ENCODE data around the gene CCDC141. TPM values are rescaled to one million over a fixed set of nuclear protein-coding genes. Genes with fewer than 3 reads are reported as not detected.

The CCDC141 gene
- total RNA-seq, 5 donors from 2014 or later (not counting 1 experiment from before 2014, with no cell fraction given), result 13.2 to 44.8 (median 16.8) TPM

DNA sequence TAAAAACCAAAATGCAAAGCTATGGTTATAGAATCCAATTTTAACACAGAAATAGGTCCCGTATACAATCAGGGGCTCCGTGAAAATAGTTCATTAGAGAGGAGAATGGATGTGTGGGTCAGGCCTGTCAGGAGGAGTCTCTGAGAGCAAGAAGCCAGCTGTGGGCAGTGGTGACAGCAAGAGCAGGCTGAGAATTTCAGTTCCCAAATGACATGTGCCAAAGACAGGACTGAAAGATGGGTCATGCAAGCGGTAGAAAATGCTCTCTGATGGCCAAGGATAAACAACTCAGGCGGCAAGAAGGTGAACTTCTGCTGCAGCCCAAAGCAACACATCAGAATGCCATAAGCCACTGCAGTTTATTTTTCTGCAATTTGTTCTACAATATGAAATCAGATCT is 100.4 kb downstream of the CCDC141 start:
- Mint-ChIP-seq H3K36me3 (peaks cover 28% of the 10 kb centered on the region), H3K27me3 (no peaks in the 10 kb centered on the region), H3K9me3 (no peaks in the 10 kb centered on the region), H3K4me1 (peaks cover 3 to 11% (median 7%) of the 10 kb centered on the region in 3 donors), H3K27ac (no peak overlapping the region), H3K4me3 (no peak overlapping the region)
- Histone ChIP-seq H3K27ac (ENCODE audit: low read length) (no peak overlapping the region), H3K9me3 (no peaks in the 10 kb centered on the region), H3K27me3 (replicated peaks in 1 of 2; ENCODE audit: control insufficient read depth in 2 of 2, extremely low read depth in 1 of 2, insufficient read depth in 2 of 2, low read length in 1 of 2) (no peaks in the 10 kb centered on the region), H3K36me3 (ENCODE audit: control insufficient read depth in 2 of 2, extremely low read depth in 1 of 2, insufficient read depth in 1 of 2, low read length in 1 of 2) (no peaks in the 10 kb centered on the region), H3K4me3 (ENCODE audit: control insufficient read depth in 1 of 2, extremely low read depth in 1 of 2, low read length in 1 of 2) (no peak overlapping the region), H3K4me1 (ENCODE audit: control insufficient read depth in 1 of 2, extremely low read depth in 1 of 2, insufficient read depth in 2 of 2, low read length in 2 of 2) (no peaks in the 10 kb centered on the region)
- POLR2A ChIA-PET, result no interaction called here
- no peak for DNase-seq
- no peak for ATAC-seq (replicated peaks in 1 of 4)
- 94% methylated on average over 3 of the region's 4 CpGs for WGBS (ENCODE audit: insufficient coverage)
- CTCF ChIA-PET, result interaction anchor here in 1 of 2 donors (0.6 kb wide), 1 partner anchor 82 kb away, joined by 3 read pairs; no protein-coding TSS in a partner anchor

- H3K9me3 Mint-ChIP-seq, result no peaks in the 10 kb centered on the region
- DNase-seq, result no peak
- Histone ChIP-seq H3K4me3 (ENCODE audit: control insufficient read depth in 1 of 2, extremely low read depth in 1 of 2, low read length in 1 of 2) (no peak overlapping the region), H3K9me3 (no peaks in the 10 kb centered on the region), H3K4me1 (ENCODE audit: control insufficient read depth in 1 of 2, extremely low read depth in 1 of 2, insufficient read depth in 2 of 2, low read length in 2 of 2) (no peaks in the 10 kb centered on the region), H3K27ac (ENCODE audit: low read length) (no peak overlapping the region), H3K36me3 (ENCODE audit: control insufficient read depth in 2 of 2, extremely low read depth in 1 of 2, insufficient read depth in 1 of 2, low read length in 1 of 2) (no peaks in the 10 kb centered on the region), H3K27me3 (replicated peaks in 1 of 2; ENCODE audit: control insufficient read depth in 2 of 2, extremely low read depth in 1 of 2, insufficient read depth in 2 of 2, low read length in 1 of 2) (no peaks in the 10 kb centered on the region)
- H3K27me3 Mint-ChIP-seq, result no peaks in the 10 kb centered on the region
- H3K36me3 Mint-ChIP-seq, result peaks cover 28% of the 10 kb centered on the region
- 100% methylated on average over 1 of the region's 2 CpGs for WGBS (ENCODE audit: insufficient coverage)
- ChIA-PET CTCF (no interaction called here), POLR2A (no interaction called here)
- ATAC-seq (replicated peaks in 1 of 4), result no peak
- H3K4me3 Mint-ChIP-seq, result no peak overlapping the region
- H3K4me1 Mint-ChIP-seq, result peaks cover 3 to 11% (median 7%) of the 10 kb centered on the region in 3 donors
- no peak overlapping the region for H3K27ac Mint-ChIP-seq
Measured at GRCh38 chr2:178949151-178949550, 100.8 kb downstream of the CCDC141 start.

- Mint-ChIP-seq H3K36me3 (peaks cover 28% of the 10 kb centered on the region), H3K27ac (no peak overlapping the region), H3K4me1 (peaks cover 3 to 11% (median 7%) of the 10 kb centered on the region in 3 donors), H3K4me3 (no peak overlapping the region), H3K9me3 (no peaks in the 10 kb centered on the region), H3K27me3 (no peaks in the 10 kb centered on the region)
- H3K27me3 ChIP-seq (replicated peaks in 1 of 2; ENCODE audit: control insufficient read depth in 2 of 2, extremely low read depth in 1 of 2, insufficient read depth in 2 of 2, low read length in 1 of 2), result no peaks in the 10 kb centered on the region
- WGBS (ENCODE audit: insufficient coverage), result no CpG with 5 or more reads among the region's 3 CpGs
- H3K4me1 ChIP-seq (ENCODE audit: control insufficient read depth in 1 of 2, extremely low read depth in 1 of 2, insufficient read depth in 2 of 2, low read length in 2 of 2), result no peaks in the 10 kb centered on the region
- ChIA-PET POLR2A (no interaction called here), CTCF (interaction anchor here in 1 of 2 donors (1.2 kb wide), 1 partner anchor 183 kb away, joined by 5 read pairs; no protein-coding TSS in a partner anchor)
- DNase-seq (no peak), ATAC-seq (replicated peaks in 1 of 4) (no peak)
- no peak overlapping the region for H3K4me3 ChIP-seq (ENCODE audit: control insufficient read depth in 1 of 2, extremely low read depth in 1 of 2, low read length in 1 of 2)
- H3K27ac ChIP-seq (ENCODE audit: low read length), result no peak overlapping the region
- no peaks in the 10 kb centered on the region for H3K36me3 ChIP-seq (ENCODE audit: control insufficient read depth in 2 of 2, extremely low read depth in 1 of 2, insufficient read depth in 1 of 2, low read length in 1 of 2)
- H3K9me3 ChIP-seq, result no peaks in the 10 kb centered on the region
Measured at GRCh38 chr2:178947006-178947405, 102.9 kb downstream of the CCDC141 start.

DNA sequence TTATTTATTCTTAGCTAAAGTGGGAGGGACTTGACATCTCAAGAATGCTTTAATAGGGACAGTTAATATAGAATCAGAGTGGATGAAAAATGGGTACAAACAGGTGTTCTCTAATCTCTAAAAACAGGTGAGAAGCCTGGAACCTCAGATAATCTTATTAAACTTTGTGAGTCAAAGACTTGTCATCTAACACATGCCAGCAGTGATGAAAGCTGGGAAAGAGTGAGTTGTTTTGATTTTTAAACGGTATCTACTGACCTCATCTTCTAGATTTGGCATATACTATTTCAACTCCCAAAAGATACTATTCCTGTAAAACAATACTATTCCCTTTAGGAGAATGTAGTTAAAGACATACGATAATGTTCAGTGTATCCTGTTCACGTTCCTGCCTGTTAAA is 103.4 kb downstream of the CCDC141 start:
- no peaks in the 10 kb centered on the region for H3K9me3 ChIP-seq
- no peaks in the 10 kb centered on the region for H3K27me3 Mint-ChIP-seq
- peaks cover 3 to 11% (median 7%) of the 10 kb centered on the region in 3 donors for H3K4me1 Mint-ChIP-seq
- DNase-seq (no peak), ATAC-seq (replicated peaks in 1 of 4) (no peak)
- no peaks in the 10 kb centered on the region for H3K9me3 Mint-ChIP-seq
- H3K36me3 Mint-ChIP-seq, result peaks cover 28% of the 10 kb centered on the region
- POLR2A ChIA-PET, result no interaction called here
- no peak overlapping the region for H3K4me3 Mint-ChIP-seq
- WGBS (ENCODE audit: insufficient coverage), result no CpG with 5 or more reads among the region's 3 CpGs
- no peaks in the 10 kb centered on the region for H3K4me1 ChIP-seq (ENCODE audit: control insufficient read depth in 1 of 2, extremely low read depth in 1 of 2, insufficient read depth in 2 of 2, low read length in 2 of 2)
- CTCF ChIA-PET, result no interaction called here
- H3K4me3 ChIP-seq (ENCODE audit: control insufficient read depth in 1 of 2, extremely low read depth in 1 of 2, low read length in 1 of 2), result no peak overlapping the region
- H3K27me3 ChIP-seq (replicated peaks in 1 of 2; ENCODE audit: control insufficient read depth in 2 of 2, extremely low read depth in 1 of 2, insufficient read depth in 2 of 2, low read length in 1 of 2), result no peaks in the 10 kb centered on the region
- no peak overlapping the region for H3K27ac Mint-ChIP-seq
- no peak overlapping the region for H3K27ac ChIP-seq (ENCODE audit: low read length)
- H3K36me3 ChIP-seq (ENCODE audit: control insufficient read depth in 2 of 2, extremely low read depth in 1 of 2, insufficient read depth in 1 of 2, low read length in 1 of 2), result no peaks in the 10 kb centered on the region

GRCh38 chr2:178943745-178944144 is 106.2 kb downstream of the CCDC141 start:
- Mint-ChIP-seq H3K27ac (no peak overlapping the region), H3K36me3 (peaks cover 33% of the 10 kb centered on the region), H3K27me3 (no peaks in the 10 kb centered on the region), H3K4me3 (no peak overlapping the region), H3K9me3 (peaks cover 0 to 4% (median 0%) of the 10 kb centered on the region in 3 donors), H3K4me1 (no peaks in the 10 kb centered on the region)
- H3K27me3 ChIP-seq (replicated peaks in 1 of 2; ENCODE audit: control insufficient read depth in 2 of 2, extremely low read depth in 1 of 2, insufficient read depth in 2 of 2, low read length in 1 of 2), result no peaks in the 10 kb centered on the region
- POLR2A ChIA-PET, result no interaction called here
- no peak overlapping the region for H3K27ac ChIP-seq (ENCODE audit: low read length)
- no peaks in the 10 kb centered on the region for H3K4me1 ChIP-seq (ENCODE audit: control insufficient read depth in 1 of 2, extremely low read depth in 1 of 2, insufficient read depth in 2 of 2, low read length in 2 of 2)
- DNase-seq, result no peak
- CTCF ChIA-PET, result no interaction called here
- no peak overlapping the region for H3K4me3 ChIP-seq (ENCODE audit: control insufficient read depth in 1 of 2, extremely low read depth in 1 of 2, low read length in 1 of 2)
- ATAC-seq (replicated peaks in 1 of 4), result no peak
- WGBS (ENCODE audit: insufficient coverage), result 83% methylated on average over 1 of the region's 1 CpG
- H3K36me3 ChIP-seq (ENCODE audit: control insufficient read depth in 2 of 2, extremely low read depth in 1 of 2, insufficient read depth in 1 of 2, low read length in 1 of 2), result no peaks in the 10 kb centered on the region
- H3K9me3 ChIP-seq, result no peaks in the 10 kb centered on the region

DNA sequence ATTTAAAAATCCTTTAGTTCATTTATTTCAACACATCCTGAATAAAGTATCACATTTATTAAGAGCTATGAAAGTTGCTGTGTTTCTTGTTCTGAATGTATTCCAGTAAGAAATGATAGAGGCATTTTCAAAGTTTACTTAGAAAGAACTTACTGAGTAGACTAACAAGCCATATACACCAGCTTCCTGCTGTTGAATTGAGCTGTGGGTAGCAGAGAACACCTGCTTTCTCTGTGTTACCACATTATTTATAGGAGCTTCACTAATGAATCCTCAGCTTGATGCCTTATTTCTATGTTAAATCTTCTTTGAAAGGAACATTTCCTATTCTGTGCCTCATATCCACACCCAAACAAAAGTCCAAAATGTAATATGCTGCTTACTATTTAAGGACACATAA is 115.4 kb downstream of the CCDC141 start:
- H3K27me3 Mint-ChIP-seq, result no peaks in the 10 kb centered on the region
- Histone ChIP-seq H3K36me3 (ENCODE audit: control insufficient read depth in 2 of 2, extremely low read depth in 1 of 2, insufficient read depth in 1 of 2, low read length in 1 of 2) (no peaks in the 10 kb centered on the region), H3K27me3 (replicated peaks in 1 of 2; ENCODE audit: control insufficient read depth in 2 of 2, extremely low read depth in 1 of 2, insufficient read depth in 2 of 2, low read length in 1 of 2) (no peaks in the 10 kb centered on the region), H3K27ac (ENCODE audit: low read length) (no peak overlapping the region), H3K4me3 (ENCODE audit: control insufficient read depth in 1 of 2, extremely low read depth in 1 of 2, low read length in 1 of 2) (no peak overlapping the region), H3K4me1 (ENCODE audit: control insufficient read depth in 1 of 2, extremely low read depth in 1 of 2, insufficient read depth in 2 of 2, low read length in 2 of 2) (no peaks in the 10 kb centered on the region), H3K9me3 (no peaks in the 10 kb centered on the region)
- peaks cover 42% of the 10 kb centered on the region for H3K36me3 Mint-ChIP-seq
- H3K4me3 Mint-ChIP-seq, result no peak overlapping the region
- DNase-seq (no peak), ATAC-seq (replicated peaks in 1 of 4) (no peak)
- no peaks in the 10 kb centered on the region for H3K4me1 Mint-ChIP-seq
- H3K27ac Mint-ChIP-seq, result no peak overlapping the region
- peaks cover 9 to 20% (median 13%) of the 10 kb centered on the region in 3 donors for H3K9me3 Mint-ChIP-seq
- CTCF ChIA-PET, result no interaction called here
- POLR2A ChIA-PET, result no interaction called here

DNA sequence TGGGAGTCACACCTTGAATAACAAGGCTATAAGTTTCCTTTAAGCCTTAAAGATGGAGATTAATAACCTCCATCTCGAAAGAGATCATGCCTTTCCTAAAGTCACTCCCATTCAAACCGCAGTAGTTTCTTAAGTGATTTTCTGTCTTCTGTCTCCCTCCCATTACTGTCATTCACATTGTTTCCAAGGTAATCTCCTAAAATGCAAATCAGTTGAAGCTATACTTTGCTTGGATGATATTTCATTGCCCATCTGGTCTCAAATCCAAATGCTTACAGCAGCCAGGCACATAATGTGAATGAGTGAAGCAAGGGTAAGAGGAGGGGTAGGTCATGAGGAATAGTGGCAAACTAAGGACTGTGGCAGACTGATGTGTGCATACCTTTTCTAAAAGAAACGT is 116.4 kb downstream of the CCDC141 start:
- Mint-ChIP-seq H3K27ac (no peak overlapping the region), H3K9me3 (peaks cover 9 to 20% (median 13%) of the 10 kb centered on the region in 3 donors), H3K4me3 (no peak overlapping the region), H3K36me3 (peaks cover 41% of the 10 kb centered on the region), H3K4me1 (no peaks in the 10 kb centered on the region), H3K27me3 (no peaks in the 10 kb centered on the region)
- no peaks in the 10 kb centered on the region for H3K4me1 ChIP-seq (ENCODE audit: control insufficient read depth in 1 of 2, extremely low read depth in 1 of 2, insufficient read depth in 2 of 2, low read length in 2 of 2)
- no peaks in the 10 kb centered on the region for H3K9me3 ChIP-seq
- CTCF ChIA-PET, result no interaction called here
- ATAC-seq (replicated peaks in 1 of 4), result no peak
- no peak for DNase-seq
- H3K36me3 ChIP-seq (ENCODE audit: control insufficient read depth in 2 of 2, extremely low read depth in 1 of 2, insufficient read depth in 1 of 2, low read length in 1 of 2), result no peaks in the 10 kb centered on the region
- WGBS (ENCODE audit: insufficient coverage), result 67% methylated on average over 1 of the region's 3 CpGs
- H3K27me3 ChIP-seq (replicated peaks in 1 of 2; ENCODE audit: control insufficient read depth in 2 of 2, extremely low read depth in 1 of 2, insufficient read depth in 2 of 2, low read length in 1 of 2), result no peaks in the 10 kb centered on the region
- no peak overlapping the region for H3K27ac ChIP-seq (ENCODE audit: low read length)
- POLR2A ChIA-PET, result no interaction called here
- H3K4me3 ChIP-seq (ENCODE audit: control insufficient read depth in 1 of 2, extremely low read depth in 1 of 2, low read length in 1 of 2), result no peak overlapping the region
